Measurements from ENCODE around the gene KRT32.
"Not testable (repeated sequence)": the region's sequence is repeated elsewhere in the genome, so short reads cannot be mapped to it uniquely, and the experiment has no call there.

The KRT32 gene

DNA sequence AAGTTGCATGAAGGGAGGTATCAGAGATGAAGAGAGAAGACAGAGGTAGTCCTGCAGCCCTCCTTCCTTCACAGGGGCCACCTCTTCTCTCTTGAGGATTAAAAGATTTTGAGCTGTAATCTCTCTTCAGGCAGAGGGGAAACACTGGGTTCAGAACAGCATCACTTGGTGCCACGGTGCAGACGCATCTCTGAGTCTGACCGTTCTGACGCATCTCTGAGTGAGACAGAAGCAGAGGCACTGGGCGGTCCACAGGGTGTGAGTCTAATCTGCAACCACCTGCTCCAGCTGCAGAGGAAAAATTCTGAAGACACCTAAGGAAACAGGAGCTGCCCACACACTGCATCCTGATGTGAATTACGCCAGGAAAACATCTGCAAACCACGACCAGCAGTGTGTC is 37.5 kb downstream of the KRT32 start:
- DNase-seq (ENCODE audit: low read depth, low spot score), result no peak

DNA sequence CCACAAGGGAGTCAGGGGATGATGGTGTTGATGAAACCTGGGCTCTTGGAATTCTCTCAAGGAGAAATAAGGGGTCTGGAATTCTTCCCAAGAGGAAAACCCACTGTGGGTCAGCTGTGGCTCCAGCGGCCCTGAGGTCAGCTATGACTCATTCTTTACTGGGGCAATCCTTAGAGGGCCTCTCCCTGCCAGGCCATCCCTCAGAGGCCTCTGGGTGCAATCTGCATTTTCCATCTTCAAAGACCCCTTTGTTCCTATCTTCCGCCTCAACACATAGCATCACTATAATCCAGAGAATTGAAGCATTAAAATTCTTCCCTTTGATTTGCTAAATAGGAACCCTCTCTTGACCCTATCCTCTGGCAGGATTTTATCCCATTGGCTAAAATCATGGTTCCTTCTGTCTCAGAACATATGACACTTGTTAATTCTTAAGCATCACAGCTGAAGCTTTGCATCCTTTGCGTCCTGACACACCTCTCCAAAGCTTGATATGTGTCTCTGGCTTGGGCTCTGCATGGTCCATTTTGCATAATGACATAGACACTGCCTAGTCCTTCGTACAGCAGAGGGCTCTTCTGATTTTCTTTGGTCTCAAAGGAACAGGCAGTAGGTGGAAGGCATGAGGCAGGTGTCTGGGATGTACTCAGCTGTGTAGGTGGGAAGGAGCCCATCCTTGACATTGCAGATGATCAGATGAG is 38.4 kb downstream of the KRT32 start:
- peak; percentile 63 for DNase-seq (ENCODE audit: low read depth, low spot score)

DNA sequence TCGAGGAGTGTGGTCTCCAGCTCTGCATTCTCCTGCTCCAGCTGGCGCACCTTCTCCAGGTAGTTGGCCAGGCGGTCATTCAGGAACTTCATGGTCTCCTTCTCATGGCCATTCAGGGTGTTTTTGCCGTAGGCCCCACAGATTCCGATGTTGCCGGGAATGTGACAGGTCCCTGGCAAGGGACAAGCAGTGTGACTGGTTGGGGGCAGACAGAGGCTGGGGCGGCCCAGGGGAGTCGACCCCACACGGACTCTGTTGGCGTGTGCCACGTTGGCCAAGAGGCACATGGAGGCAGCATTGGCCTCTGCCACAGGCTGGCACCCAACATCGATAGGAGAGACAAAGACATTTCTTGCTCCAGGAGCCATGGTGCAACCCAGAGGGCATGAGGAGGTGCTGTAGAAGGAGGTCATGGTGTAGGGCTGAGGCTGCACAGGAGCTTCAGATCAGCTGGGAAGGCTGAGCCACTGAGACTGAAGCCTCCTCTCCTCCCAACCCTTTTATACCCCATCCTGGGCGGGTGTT is 43.0 kb downstream of the KRT32 start, which contains the start of gene KRT37:
TSS of gene KRT37 (minus strand) at position 475 of the 525 bp plus-strand sequence. CDS start at position 413, 62 bp downstream.
- DNase-seq (ENCODE audit: low read depth, low spot score), result no peak

DNA sequence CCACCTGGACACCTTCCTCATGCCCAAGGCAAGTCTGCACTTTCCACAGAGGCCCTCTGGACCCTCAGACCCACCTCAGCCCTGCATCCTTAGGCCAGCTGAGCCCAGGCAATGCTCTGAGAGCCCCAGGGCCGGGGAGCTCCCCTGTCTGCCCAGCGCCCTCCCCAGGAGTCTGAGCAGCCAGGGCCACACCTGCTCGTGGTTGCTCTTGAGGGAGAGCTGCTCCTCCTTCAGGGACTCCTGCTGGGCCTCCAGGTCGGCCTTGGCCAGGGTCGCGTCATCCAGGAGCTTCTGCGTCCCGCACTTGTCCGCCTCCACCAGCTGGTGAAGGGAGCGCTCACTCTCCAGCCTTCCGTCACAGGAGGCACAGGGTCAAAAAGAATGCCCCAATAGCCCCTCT is 44.6 kb downstream of the KRT32 start:
- not testable (repeated sequence) for DNase-seq (ENCODE audit: low read depth, low spot score)

DNA sequence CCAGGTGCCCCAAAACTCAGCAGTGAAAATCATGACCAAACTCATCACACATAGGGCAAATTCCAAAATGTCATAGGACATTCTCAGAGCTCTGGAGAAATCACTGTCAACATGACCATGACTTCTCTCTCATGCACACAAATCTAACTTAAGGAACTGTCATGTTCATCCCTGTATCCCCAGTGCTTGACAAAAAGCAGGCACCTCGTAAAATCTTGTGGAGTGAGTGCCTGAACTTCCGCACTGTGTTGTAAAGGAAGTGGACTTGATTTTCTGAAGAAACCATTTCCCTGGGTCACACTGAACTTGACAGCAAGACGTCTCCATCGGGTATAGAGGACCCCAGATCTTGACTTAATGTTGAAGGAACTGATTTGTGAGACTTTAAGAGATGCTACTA is 45.6 kb downstream of the KRT32 start:
- DNase-seq (ENCODE audit: low read depth, low spot score), result no peak

DNA sequence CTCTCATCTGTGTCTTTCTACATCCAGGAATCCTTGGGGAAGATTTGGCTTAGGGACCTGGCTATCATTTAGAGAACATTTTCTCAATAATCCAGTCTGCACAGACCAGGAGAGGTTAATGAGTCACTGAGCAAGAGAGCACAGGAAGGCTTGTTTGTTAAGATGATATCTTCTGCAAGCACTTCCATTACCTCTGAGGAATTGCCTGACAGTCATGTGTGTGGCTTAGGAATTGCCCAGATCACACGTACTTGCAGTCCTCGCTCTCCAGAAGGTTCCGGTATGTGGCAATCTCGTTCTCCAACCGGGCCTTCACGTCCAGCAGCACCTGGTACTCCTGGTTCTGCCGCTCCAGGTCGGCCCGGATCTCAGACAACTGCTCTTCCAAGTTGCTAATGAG is 46.1 kb downstream of the KRT32 start:
- DNase-seq (ENCODE audit: low read depth, low spot score), result no peak

DNA sequence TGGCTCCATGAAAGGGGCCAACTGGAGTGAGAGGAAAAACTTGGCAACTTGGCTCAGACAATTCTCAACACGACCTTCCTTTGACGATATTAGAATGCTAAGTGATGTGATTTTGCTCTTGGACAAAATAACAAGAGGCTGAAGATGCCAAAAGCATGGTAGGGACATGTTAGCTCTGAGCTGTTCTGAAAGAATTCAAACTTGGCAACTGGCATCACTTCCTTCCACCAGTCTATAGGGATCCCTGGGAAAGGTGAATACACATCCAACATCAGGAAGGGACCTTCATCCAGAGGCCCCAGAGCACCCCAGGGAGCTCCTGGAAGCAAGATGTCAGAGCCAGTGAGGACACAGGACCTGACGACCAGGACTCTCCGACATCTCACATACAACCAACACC is 47.1 kb downstream of the KRT32 start:
- DNase-seq (ENCODE audit: low read depth, low spot score), result no peak

DNA sequence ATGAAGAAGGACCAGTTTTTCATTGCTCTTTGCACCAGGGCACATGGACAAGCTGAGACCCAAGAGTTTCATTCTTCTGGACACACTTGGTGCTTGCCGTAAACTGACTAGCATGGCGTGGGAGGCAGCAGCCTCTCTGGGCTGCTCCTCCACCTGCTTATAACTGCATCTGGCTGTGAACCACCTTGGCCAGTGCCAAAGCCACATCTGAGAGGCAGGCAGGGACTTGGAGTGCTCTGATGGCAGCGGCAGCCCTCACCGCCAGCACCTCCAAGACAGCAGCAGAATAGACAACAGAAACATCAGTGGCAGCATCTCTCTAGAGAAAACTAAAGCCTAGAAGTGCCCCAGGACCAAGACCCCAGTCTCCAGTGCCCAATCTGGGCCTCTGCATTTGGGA is 47.5 kb downstream of the KRT32 start:
- no peak for DNase-seq (ENCODE audit: low read depth, low spot score)

DNA sequence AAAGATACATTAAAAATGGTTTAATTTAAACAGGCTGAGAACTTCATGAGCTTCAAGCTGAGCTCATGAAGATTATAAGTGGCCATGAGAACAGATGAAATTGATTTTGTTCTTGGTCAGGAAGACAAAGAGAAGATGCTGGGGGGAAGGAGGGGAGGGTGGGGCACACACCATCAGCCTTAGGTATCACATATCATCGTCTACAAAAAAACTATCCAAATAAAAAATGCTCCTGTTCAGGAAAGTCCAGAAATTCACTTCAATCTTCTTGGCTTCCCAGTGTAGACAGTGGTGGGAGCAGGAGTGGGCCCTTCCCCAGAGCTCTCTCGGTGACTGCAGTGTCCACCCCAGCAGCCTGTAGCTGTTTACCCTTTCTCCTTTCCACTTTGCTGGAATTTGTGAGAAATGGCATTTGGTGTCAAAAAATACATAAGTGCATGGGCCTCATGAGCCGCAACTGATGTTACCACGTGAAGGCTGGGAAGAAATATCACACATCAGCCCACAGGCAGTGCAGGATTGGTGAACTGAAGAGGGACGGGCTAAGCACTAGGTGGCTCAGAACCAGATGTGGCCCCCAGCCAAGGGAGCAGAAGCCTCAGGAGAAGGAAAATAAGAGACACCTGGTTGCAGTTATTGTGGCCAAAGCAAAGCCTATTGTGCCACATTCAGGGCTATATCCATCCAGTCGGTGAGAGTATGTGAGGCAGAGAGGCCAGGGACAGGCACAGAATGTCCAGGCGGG is 48.9 kb downstream of the KRT32 start:
- no peak for DNase-seq (ENCODE audit: low read depth, low spot score)

DNA sequence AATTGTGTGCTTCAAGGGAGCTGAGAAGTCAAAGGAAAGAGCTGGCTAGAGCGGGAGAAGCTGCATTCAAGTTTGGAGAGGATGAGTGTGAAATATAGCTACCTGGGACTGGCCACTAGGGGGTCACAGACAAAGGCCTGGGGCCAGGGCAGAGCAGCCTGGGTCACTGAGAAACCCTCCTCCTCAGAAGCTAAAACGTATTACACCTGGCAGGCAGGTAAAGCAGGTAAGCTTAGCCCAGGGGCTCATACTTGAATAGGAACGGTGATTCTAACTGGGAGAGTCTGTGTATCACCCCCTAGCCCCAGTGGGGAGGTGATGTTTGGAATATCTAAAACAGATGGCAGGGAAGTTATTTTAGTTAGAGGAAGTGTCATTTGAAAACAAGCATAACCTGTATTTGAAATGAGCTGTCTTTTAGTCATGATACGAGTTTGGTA is 49.6 kb downstream of the KRT32 start:
- DNase-seq (ENCODE audit: low read depth, low spot score), result peak; percentile 77

DNA sequence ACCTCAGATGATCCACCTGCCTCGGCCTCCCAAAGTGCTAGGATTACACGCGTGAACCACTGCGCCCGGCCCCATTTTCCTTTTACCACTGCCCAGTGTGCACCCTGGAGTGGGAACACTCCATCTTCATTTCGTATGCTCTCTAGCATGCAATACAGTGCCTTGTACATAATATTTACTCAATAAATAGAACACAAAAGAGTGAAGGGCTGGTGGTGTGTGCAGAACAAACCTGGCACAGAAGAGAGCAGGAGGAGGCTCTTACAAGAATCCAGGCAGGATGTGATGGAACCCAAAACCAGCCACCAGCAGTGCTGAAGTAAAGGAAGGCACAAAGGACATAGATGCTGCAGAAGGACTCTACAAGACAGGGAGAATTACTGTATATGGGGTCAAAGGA is 50.1 kb downstream of the KRT32 start:
- no peak for DNase-seq (ENCODE audit: low read depth, low spot score)

DNA sequence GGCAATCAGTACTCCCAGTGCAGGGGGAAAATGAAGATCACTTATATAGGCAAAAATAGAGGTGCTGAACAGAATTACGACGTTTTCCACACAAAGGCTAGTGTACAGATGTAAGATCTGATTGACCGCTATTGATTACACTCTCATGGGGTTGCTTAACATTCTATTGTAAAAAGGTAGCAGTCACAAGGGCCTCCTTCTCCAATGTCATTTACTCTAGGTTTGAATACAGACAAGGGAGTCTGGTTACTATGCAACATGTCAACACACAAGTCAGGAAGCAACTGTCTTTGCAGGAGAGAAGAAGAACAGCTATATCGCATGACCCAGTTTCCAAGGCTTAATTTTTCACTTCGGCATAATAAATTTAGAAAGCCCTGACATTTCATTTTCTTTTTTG is 50.7 kb downstream of the KRT32 start:
- DNase-seq (ENCODE audit: low read depth, low spot score), result no peak

DNA sequence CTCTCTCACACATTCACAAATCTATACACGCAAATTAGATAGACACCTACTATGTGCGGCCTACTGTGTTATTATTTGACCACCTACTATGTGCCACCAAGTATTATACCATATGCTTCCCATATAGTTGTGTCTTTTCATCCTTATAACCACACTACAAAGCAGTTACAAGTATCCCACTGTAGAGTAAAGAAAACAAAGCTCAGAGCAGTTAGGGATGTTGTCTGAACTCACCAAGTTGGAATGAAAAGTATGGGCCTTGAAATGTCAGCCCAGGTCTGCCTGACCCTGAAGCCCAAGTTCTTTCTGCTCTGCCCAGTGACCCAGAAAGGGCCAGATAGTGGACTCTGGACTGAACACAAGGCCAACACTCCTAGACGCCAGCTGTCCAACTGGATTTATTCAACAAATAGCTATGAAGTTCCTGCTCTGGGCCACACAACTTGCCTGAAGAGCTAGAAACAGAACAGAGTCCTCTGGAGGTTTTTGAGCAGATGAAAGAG is 51.3 kb downstream of the KRT32 start:
- DNase-seq (ENCODE audit: low read depth, low spot score), result no peak

DNA sequence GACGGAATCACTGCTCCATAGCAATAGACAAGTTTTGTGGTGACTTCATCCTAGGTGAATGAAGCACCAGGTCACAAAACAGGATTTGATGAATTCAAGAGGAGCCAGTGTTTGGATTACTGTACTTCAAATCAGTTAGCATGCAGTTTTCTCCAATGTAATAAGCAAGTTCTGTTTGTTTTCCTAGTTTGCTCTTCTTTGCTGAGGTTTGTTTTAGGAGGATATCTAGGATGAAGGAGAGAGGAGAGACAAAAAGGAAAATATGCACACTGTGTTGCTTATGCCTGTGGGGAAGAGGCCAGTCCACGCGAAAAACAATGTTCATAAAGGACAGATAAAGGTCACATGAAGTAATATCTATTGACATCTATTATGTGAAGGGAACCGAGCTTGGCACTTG is 51.8 kb downstream of the KRT32 start:
- DNase-seq (ENCODE audit: low read depth, low spot score), result no peak

DNA sequence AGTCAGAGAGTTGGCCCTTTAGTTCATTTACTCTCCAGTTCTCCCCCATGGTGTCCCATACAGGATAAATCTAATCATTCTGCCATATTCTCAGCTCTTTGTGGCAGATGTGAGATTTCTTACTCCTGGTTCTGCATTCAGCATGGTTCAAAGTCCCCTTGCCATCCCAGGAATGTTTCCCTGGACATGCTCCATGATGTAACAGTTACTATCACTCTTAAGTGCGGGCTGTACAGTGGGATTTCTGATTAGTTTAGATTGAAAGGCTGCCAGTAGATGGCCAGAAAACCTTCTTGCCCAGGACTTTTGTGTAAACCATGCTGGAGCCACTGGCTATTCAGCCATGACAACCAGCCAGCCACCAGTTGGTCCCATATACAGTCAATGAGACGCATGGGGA is 53.2 kb downstream of the KRT32 start:
- no peak for DNase-seq (ENCODE audit: low read depth, low spot score)

DNA sequence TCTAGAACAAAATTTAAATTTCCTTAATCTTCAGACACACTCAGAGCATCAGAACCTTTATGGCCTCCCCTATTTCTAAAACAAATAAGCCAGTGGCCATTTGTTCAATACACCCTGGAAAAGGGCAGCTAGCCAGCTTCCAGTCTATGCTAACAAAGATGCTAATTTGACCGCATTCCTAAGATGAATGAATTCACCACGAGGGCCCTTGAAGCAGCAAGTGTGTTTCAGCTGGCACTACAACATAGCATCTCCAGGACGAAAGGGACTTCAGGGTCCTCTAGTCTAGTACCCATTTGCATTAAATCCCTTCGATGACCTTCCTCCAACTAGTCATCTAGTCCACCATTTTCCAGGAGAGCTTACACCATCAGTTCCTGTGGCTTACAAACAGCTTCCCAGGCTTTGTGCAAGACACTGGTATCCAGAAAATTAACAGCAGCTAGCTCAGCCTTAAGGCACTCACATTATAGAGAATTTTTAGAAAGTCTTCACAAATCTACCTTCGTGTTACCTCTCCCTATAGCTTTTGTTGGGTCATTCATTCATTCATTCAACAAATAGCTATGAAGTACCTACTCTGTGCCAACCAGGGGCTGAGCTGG is 53.7 kb downstream of the KRT32 start:
- DNase-seq (ENCODE audit: low read depth, low spot score), result peak; percentile 47

DNA sequence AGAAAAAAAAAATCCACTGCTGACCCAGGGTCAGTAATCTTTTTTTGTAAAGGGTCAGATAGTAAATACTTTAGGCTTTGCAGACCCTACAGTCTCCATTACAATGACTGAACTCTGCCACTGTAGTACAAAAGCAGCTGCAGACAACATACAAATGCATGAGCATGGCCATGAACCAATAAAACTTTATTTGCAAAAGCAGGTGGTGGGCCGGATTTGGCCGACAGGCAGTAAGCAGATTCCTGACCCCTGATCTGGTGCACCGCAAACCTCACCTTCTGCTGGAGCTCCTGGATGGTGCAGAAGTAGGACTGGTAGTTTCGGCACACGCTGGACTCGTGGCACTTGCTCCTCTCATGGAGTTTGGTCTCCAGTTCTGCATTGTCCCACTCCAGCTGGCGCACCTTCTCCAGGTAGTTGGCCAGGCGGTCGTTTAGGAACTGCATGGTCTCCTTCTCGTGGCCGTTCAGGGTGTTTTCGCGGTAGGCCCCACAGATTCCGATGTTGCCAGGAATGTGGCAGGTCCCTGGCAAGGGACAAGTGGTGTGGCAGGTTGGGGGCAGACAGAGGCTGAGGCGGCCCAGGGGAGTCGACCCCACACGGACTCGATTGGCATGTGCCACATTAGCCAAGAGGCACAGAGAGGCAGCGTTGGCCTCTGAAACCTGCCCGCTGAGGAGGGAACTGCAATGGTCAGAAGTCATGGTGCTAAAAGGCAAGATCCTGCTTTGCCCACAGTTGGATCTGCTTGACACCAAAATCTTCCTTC is 55.9 kb downstream of the KRT32 start:
- DNase-seq (ENCODE audit: low read depth, low spot score), result no peak
